PC-9 (cell line): ENCODE measurements around the gene PPFIA4. TPM values are rescaled to one million over a fixed set of nuclear protein-coding genes. Genes with fewer than 3 reads are reported as not detected.

Experiments used
- BruUV-seq: library from RNA; stranded (reverse); fragments of 400-500 nt; replicated peaks from 2 replicates; lab custom pipeline; 2021; lab: Mats Ljungman, UMichigan
- CTCF ChIA-PET: fragments of 300-600 bp; sonication (Branson Sonifier 250); formaldehyde crosslinking; loops from one replicate; lab custom pipeline; 2022; ENCODE audit warnings: antibody characterized with exemption; lab: Charles Lee
- POLR2A ChIA-PET: fragments of 300-600 bp; sonication (Branson Sonifier 250); formaldehyde crosslinking; loops from one replicate; lab custom pipeline; 2022; ENCODE audit warnings: antibody characterized with exemption; ENCODE audit not compliant: unreplicated experiment; lab: Charles Lee
- DNase-seq, 2 experiments: peaks; one replicate each; pipeline versions ENCODE4 v3.0.0 to v3.0.0-alpha.2; 2015 to 2022; ENCODE audit warnings: mixed read lengths in 1 of 2
- H2AFZ ChIP-seq: fragments of 200-600 bp; sonication (generic); 2 replicates; pipeline ENCODE4 v1.8.1; 2017; ENCODE audit warnings: antibody characterized with exemption
- H3F3A ChIP-seq: fragments of 200-600 bp; sonication (generic); 2 replicates; pipeline ENCODE4 v1.8.1; 2017; ENCODE audit warnings: antibody characterized with exemption, mild to moderate bottlenecking, low read depth; ENCODE audit not compliant: insufficient read depth
- H3K27ac ChIP-seq: fragments of 200-600 bp; sonication (generic); 2 replicates; pipeline ENCODE4 v1.6.1; 2016; ENCODE audit warnings: mixed run types
- H3K27me3 ChIP-seq: fragments of 200-600 bp; sonication (generic); 2 replicates; pipeline ENCODE4 v1.6.1; 2016; ENCODE audit warnings: low read depth, mixed run types; ENCODE audit not compliant: insufficient read depth
- H3K36me3 ChIP-seq: fragments of 200-600 bp; sonication (generic); 2 replicates; pipeline ENCODE4 v1.6.1; 2016; ENCODE audit warnings: low read depth, mixed run types
- H3K4me1 ChIP-seq: fragments of 200-600 bp; sonication (generic); replicated peaks from 2 replicates; pipeline ENCODE4 v1.6.1; 2016; ENCODE audit warnings: mixed run types; ENCODE audit not compliant: insufficient read depth
- H3K4me2 ChIP-seq: fragments of 200-600 bp; sonication (generic); 2 replicates; pipeline ENCODE4 v1.6.1; 2017; ENCODE audit warnings: mixed run types
- H3K4me3 ChIP-seq: fragments of 200-600 bp; sonication (generic); 2 replicates; pipeline ENCODE4 v1.6.1; 2016; ENCODE audit warnings: mixed run types
- H3K79me2 ChIP-seq: fragments of 200-600 bp; sonication (generic); 2 replicates; pipeline ENCODE4 v1.6.1; 2017; ENCODE audit warnings: low read depth, mixed run types
- H3K9me2 ChIP-seq: fragments of 200-600 bp; sonication (generic); 2 replicates; pipeline ENCODE4 v1.8.1; 2017; ENCODE audit warnings: mild to moderate bottlenecking; ENCODE audit not compliant: insufficient read depth
- H3K9me3 ChIP-seq: fragments of 200-600 bp; sonication (generic); 2 replicates; pipeline ENCODE4 v1.8.1; 2016; ENCODE audit warnings: low read depth; ENCODE audit not compliant: insufficient read depth
- H4K20me1 ChIP-seq: fragments of 200-600 bp; sonication (generic); 2 replicates; pipeline ENCODE4 v1.8.1; 2017; ENCODE audit not compliant: insufficient read depth
- CTCF ChIP-seq: fragments of 200-600 bp; sonication (generic); conservative IDR thresholded peaks from 2 replicates; pipeline ENCODE4 v1.6.1; 2017; ENCODE audit warnings: mixed run types, antibody characterized with exemption, mild to moderate bottlenecking, moderate library complexity
- EZH2 ChIP-seq: fragments of 200-600 bp; sonication (generic); IDR thresholded peaks from 2 replicates; pipeline ENCODE4 v1.8.0; 2017; ENCODE audit warnings: antibody characterized with exemption, low read depth
- intact Hi-C: fragments of 100-400 bp; cut with micrococcal nuclease; formaldehyde crosslinking; loops from one replicate; pipeline ENCODE4 v1.10.0; 2022; ENCODE audit not compliant: unreplicated experiment
- total RNA-seq: library from RNA; stranded (reverse); gene quantifications from 2 replicates; pipeline ENCODE4 v1.2.3, GENCODE V29; 2021

PPFIA4 gene
- total RNA-seq, 1 experiment from 2014 or later, result 1.2 TPM

DNA sequence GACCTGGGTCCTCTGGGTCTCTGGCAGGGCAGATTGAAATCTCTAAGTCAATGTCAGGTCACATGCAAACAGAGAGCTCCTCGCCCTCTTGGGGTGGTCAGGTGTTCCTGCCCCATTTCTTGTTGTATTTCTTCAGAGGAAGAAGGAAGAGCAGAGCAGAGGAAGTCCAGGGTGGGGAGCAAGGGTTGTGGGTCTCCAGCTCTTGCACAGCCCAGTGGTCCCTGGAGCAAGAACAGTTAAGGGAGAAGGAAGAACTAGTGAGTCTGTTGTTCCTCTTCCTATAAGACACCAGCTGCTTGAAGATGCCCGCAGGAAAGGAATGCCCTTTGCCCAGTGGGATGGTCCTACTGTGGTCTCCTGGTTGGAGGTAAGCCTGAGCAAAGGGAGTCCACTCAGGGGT lies 33.2 kb downstream of the PPFIA4 start:
- Histone ChIP-seq H3K4me2 (no peak overlapping the region), H3K27ac (no peak overlapping the region), H3K36me3 (no peaks in the 10 kb centered on the region), H2AFZ (no peak overlapping the region), H3K79me2 (no peaks in the 10 kb centered on the region), H3F3A (no peaks in the 10 kb centered on the region), H3K9me2 (no peaks in the 10 kb centered on the region), H3K9me3 (no peaks in the 10 kb centered on the region), H3K27me3 (peaks cover 25% of the 10 kb centered on the region; the same call in 1 of the 2 replicates), H3K4me1 (no peaks in the 10 kb centered on the region), H3K4me3 (no peak overlapping the region), H4K20me1 (no peaks in the 10 kb centered on the region)
- POLR2A ChIA-PET, result no interaction called here
- BruUV-seq, result no TSS peak
- intact Hi-C loops, result no loop called here
- no peak for DNase-seq
- TF ChIP-seq EZH2 (no peak), CTCF (no peak)
- CTCF ChIA-PET, result no interaction called here

DNA sequence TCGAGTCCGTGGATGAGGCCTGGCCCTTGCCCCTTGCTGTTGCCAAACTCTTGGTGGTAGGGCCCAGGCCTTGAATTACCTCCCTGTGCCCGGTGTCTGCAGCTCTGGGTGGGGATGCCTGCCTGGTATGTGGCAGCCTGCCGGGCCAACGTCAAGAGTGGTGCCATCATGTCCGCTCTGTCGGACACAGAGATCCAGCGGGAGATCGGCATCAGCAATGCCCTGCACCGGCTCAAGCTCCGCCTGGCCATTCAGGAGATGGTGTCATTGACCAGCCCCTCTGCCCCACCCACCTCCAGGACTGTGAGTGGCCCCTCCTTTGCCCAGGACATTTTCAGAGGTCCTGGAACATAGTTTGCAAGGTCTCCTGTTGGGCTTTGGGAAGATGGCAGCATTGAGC lies 33.8 kb downstream of the PPFIA4 start:
- DNase-seq, result no peak
- Histone ChIP-seq H4K20me1 (no peaks in the 10 kb centered on the region), H3K4me3 (no peak overlapping the region), H3K27ac (no peak overlapping the region), H3K4me1 (no peaks in the 10 kb centered on the region), H3K27me3 (peaks cover 25% of the 10 kb centered on the region; the same call in 1 of the 2 replicates), H3K9me2 (no peaks in the 10 kb centered on the region), H3K4me2 (no peak overlapping the region), H3F3A (no peaks in the 10 kb centered on the region), H3K9me3 (no peaks in the 10 kb centered on the region), H3K36me3 (no peaks in the 10 kb centered on the region), H2AFZ (no peak overlapping the region), H3K79me2 (no peaks in the 10 kb centered on the region)
- intact Hi-C loops, result no loop called here
- ChIA-PET POLR2A (no interaction called here), CTCF (no interaction called here)
- no TSS peak for BruUV-seq
- TF ChIP-seq EZH2 (no peak), CTCF (no peak)

- Histone ChIP-seq H3K9me2 (no peaks in the 10 kb centered on the region), H3K79me2 (no peaks in the 10 kb centered on the region), H3K36me3 (no peaks in the 10 kb centered on the region), H4K20me1 (no peaks in the 10 kb centered on the region; the same call in 1 of the 2 replicates), H3K27ac (no peak overlapping the region), H3F3A (no peaks in the 10 kb centered on the region), H3K4me2 (no peak overlapping the region), H3K27me3 (peaks cover 10% of the 10 kb centered on the region; the same call in 1 of the 2 replicates), H3K4me1 (no peaks in the 10 kb centered on the region), H3K9me3 (no peaks in the 10 kb centered on the region), H3K4me3 (no peak overlapping the region), H2AFZ (no peak overlapping the region)
- ChIA-PET CTCF (interaction anchor here (0.7 kb wide), 1 partner anchor 12 kb away, joined by 3 read pairs; no protein-coding TSS in a partner anchor), POLR2A (no interaction called here)
- TF ChIP-seq CTCF (no peak), EZH2 (no peak)
- no TSS peak for BruUV-seq
- intact Hi-C loops, result no loop called here
- no peak for DNase-seq
Observed at GRCh38 chr1:203063287-203063686, 37.0 kb downstream of the PPFIA4 start.
